Measurements from ENCODE around the gene NCBP2. TPM values are rescaled to one million over a fixed set of nuclear protein-coding genes. Genes with fewer than 3 reads are reported as not detected.

Gene NCBP2
- total and polyA plus RNA-seq, 7 donors, result 35.7 to 60.7 (median 44.9) TPM

- Histone ChIP-seq H3K27me3 (no peaks in the 10 kb centered on the region), H3K4me1 (no peaks in the 10 kb centered on the region), H3K27ac (no peak overlapping the region), H3K4me3 (no peak overlapping the region), H3K9me3 (no peaks in the 10 kb centered on the region), H3K36me3 (peaks cover 0 to 39% (median 9%) of the 10 kb centered on the region in 4 donors)
- intact Hi-C loops (cut with DNase I), result no loop called here
- no peak for DNase-seq
- TF ChIP-seq EP300 (IDR thresholded peaks at IDR 0.05) (no peak), POLR2AphosphoS5 (IDR thresholded peaks at IDR 0.05) (no peak), POLR2A (IDR thresholded peaks at IDR 0.05) (no peak), CTCF (IDR thresholded peaks at IDR 0.05) (no peak)
- WGBS, 2 donors, result 94 to 95% methylated on average over 6 of the region's 6 CpGs
These were observed 52.3 kb downstream of the NCBP2 start for GRCh38 chr3:196889844-196890708.

- no peak for DNase-seq
- Histone ChIP-seq H3K9me3 (no peaks in the 10 kb centered on the region), H3K4me1 (no peaks in the 10 kb centered on the region), H3K27me3 (no peaks in the 10 kb centered on the region), H3K36me3 (peaks cover 0 to 42% (median 9%) of the 10 kb centered on the region in 4 donors), H3K27ac (no peak overlapping the region), H3K4me3 (no peak overlapping the region)
- WGBS, 2 donors, result 62 to 68% methylated on average over 4 of the region's 4 CpGs
- TF ChIP-seq POLR2AphosphoS5 (IDR thresholded peaks at IDR 0.05) (no peak), CTCF (IDR thresholded peaks at IDR 0.05) (no peak), POLR2A (IDR thresholded peaks at IDR 0.05) (no peak), EP300 (IDR thresholded peaks at IDR 0.05) (no peak)
- intact Hi-C loops (cut with DNase I), result no loop called here
These were observed 56.2 kb downstream of the NCBP2 start for GRCh38 chr3:196886144-196886543.

Other genes starting within 250 kb of the NCBP2 start
- gene CEP19, start 230.3 kb downstream of the NCBP2 start, total RNA-seq, result 1 to 10 TPM; 1.6 to 2.6 (median 2.0) TPM
- gene CEP19, start 230.3 kb downstream of the NCBP2 start, polyA plus RNA-seq, result 1 to 10 TPM in 2 of 3 donors, under 1 TPM in 1; 0.76 to 1.2 (median 1.2) TPM
- gene PIGX, start 230.2 kb downstream of the NCBP2 start, total RNA-seq, result 10 to 100 TPM; 20.9 to 41.0 (median 27.8) TPM
- gene PIGX, start 230.2 kb downstream of the NCBP2 start, polyA plus RNA-seq, result 10 to 100 TPM in 2 of 3 donors, 1 to 10 TPM in 1; 9.6 to 15.6 (median 14.1) TPM
- gene PAK2, start 202.7 kb downstream of the NCBP2 start, total RNA-seq, result 10 to 100 TPM; 35.5 to 44.6 (median 37.7) TPM
- 10 to 100 TPM; 22.8 to 30.4 (median 28.7) TPM for gene PAK2, start 202.7 kb downstream of the NCBP2 start, polyA plus RNA-seq
- 10 to 100 TPM; 41.5 to 54.6 (median 45.8) TPM for gene SENP5, start 74.6 kb downstream of the NCBP2 start, total RNA-seq
- 10 to 100 TPM in 1 of 3 donors, 1 to 10 TPM in 2; 4.2 to 10.5 (median 7.4) TPM for gene SENP5, start 74.6 kb downstream of the NCBP2 start, polyA plus RNA-seq
- gene PIGZ, start 26.3 kb upstream of the NCBP2 start, total RNA-seq, result 10 to 100 TPM in 2 of 4 donors, 1 to 10 TPM in 2; 8.6 to 26.3 (median 10.5) TPM
- 10 to 100 TPM; 23.4 to 60.8 (median 42.0) TPM for gene PIGZ, start 26.3 kb upstream of the NCBP2 start, polyA plus RNA-seq
- gene MELTF, start 87.3 kb upstream of the NCBP2 start, total RNA-seq, result 1 to 10 TPM; 2.6 to 6.1 (median 3.1) TPM
- gene MELTF, start 87.3 kb upstream of the NCBP2 start, polyA plus RNA-seq, result 1 to 10 TPM in 2 of 3 donors, under 1 TPM in 1; 0.92 to 9.6 (median 1.8) TPM